Heart left ventricle (tissue), 16 donors: ENCODE data around the gene DKK3. TPM values are rescaled to one million over a fixed set of nuclear protein-coding genes. Genes with fewer than 3 reads are reported as not detected.

Experiments used
- ATAC-seq, 4 donors: fragments of 200-7000 bp; cut with Tn5 transposase; one replicate each; pipeline ENCODE4 v1.9.1; 2020 to 2022; ENCODE audit warnings: moderate library complexity in 4 of 4, mild to moderate bottlenecking in 3 of 4, moderate number of reproducible peaks in 1 of 4
- DNase-seq, 5 donors: peaks; one replicate each; pipeline ENCODE4 v3.0.0-alpha.2; 2020
- H3K27ac ChIP-seq, 12 donors: fragments of 200-600 bp; sonication (generic) in 4 of 12; one replicate each; pipeline versions ENCODE4 v1.5.0 to v1.8.0; 2016 to 2022; ENCODE audit warnings: mild to moderate bottlenecking in 2 of 12
- H3K27me3 ChIP-seq, 9 donors: fragments of 200-600 bp; sonication (generic) in 2 of 9; one replicate each; pipeline versions ENCODE4 v1.5.1 to v1.8.0; 2016 to 2022; ENCODE audit warnings: mild to moderate bottlenecking in 3 of 9
- H3K36me3 ChIP-seq, 9 donors: fragments of 200-600 bp; sonication (generic) in 2 of 9; one replicate each; pipeline versions ENCODE4 v1.5.0 to v1.8.0; 2018 to 2022; ENCODE audit warnings: mild to moderate bottlenecking in 2 of 9
- H3K4me1 ChIP-seq, 12 donors: fragments of 200-600 bp; sonication (generic) in 4 of 12; one replicate each; pipeline versions ENCODE4 v1.5.0 to v1.8.0; 2016 to 2022; ENCODE audit warnings: mild to moderate bottlenecking in 3 of 12
- H3K4me3 ChIP-seq, 12 donors: fragments of 200-600 bp; sonication (generic) in 4 of 12; one replicate each; pipeline versions ENCODE4 v1.5.0 to v1.8.0; 2017 to 2022; ENCODE audit warnings: mild to moderate bottlenecking in 9 of 12, moderate library complexity in 4 of 12
- H3K9me3 ChIP-seq, 12 donors: fragments of 200-600 bp; sonication (generic) in 4 of 12; one replicate each; pipeline versions ENCODE4 v1.5.0 to v1.8.0; 2016 to 2022; ENCODE audit warnings: mild to moderate bottlenecking in 1 of 12
- CTCF ChIP-seq, 12 donors: fragments of 200-600 bp; sonication (generic) in 4 of 12; IDR thresholded peaks; one replicate each; pipeline versions ENCODE4 v1.5.0 to v1.8.0; 2018 to 2022; ENCODE audit warnings: antibody characterized with exemption in 12 of 12, mild to moderate bottlenecking in 5 of 12
- POLR2A ChIP-seq, 2 donors: fragments of 450-650 bp; IDR thresholded peaks; one replicate each; pipeline ENCODE4 v1.6.1; 2017; ENCODE audit warnings: antibody characterized with exemption in 2 of 2, mild to moderate bottlenecking in 2 of 2, moderate library complexity in 2 of 2
- WGBS, 4 donors: extraction: QIAGEN DNeasy Blood & Tissue Kit in 2 of 4; methylation state at CpG; one replicate each; pipeline versions ENCODE4 v1.1.5 to v1.1.7; 2013 to 2018; 5-methylcytosine and 5-hydroxymethylcytosine counted together
- intact Hi-C, 10 donors: fragments of 100-400 bp; cut with DNase I; formaldehyde crosslinking; loops; one replicate each; pipeline versions ENCODE4 v1.11.1 to v1.14.2; 2022
- polyA plus RNA-seq, 2 donors: library from polyadenylated mRNA; stranded (reverse); fragments of 200-250 nt; gene quantifications; one replicate each; pipeline ENCODE4 v1.2.3, GENCODE V29; 2013
- total RNA-seq, 9 donors: library from RNA; depleted of rRNA in 2 of 9; stranded (reverse); fragments of >200 nt in 2 of 9; fragmentation: NEBNext Ultra II Directional in 3 of 9; extraction: Animal tissue kit (Norgen Biotek cat#: 25700) in 3 of 9; gene quantifications; one replicate each; pipeline versions ENCODE4 v1.1.0 to v1.2.4, GENCODE V29; 2016 to 2023
- donor health status: ischemic (EF 13 %, LVEDD 7.1; RV severe dilation, severe dysfunction).
- donor health status: healthy with polysubstance abuse.
- donor health status: DM: no; HTN: yes; CAD: no.
- donor health status: DM: no; HTN: no; CAD: no.
- donor health status: ischemic (EF 25% LVEDD 6.9; RV normal size, moderate dysfunction).
- donor health status: ischemic (EF 25% LVEDD 5.7; RV mildly dilated, moderate dysfunction).
- donor health status: healthy.
- donor health status: DM: yes; HTN: yes; CAD: no.
- donor health status: ischemic (EF 35%, LVEDD 5.7; RV mildly dilated, moderate dysfunction).
- donor health status: nonischemic (EF 11% LVEDD 7.7; RV severe dilation, severe dysfunction).
- donor health status: DM: yes; HTN: yes; CAD: no.
- donor health status: PGD.
- donor health status: ischemic (EF 29% LVEDD 5.4; RV normal size, mild dysfunction).
- donor health status: nonischemic (EF 23%, LVEDD 6.1; RV moderate dilation, normal function).

Gene DKK3
- total and polyA plus RNA-seq, 11 donors: 117 to 851 (median 707) TPM

DNA sequence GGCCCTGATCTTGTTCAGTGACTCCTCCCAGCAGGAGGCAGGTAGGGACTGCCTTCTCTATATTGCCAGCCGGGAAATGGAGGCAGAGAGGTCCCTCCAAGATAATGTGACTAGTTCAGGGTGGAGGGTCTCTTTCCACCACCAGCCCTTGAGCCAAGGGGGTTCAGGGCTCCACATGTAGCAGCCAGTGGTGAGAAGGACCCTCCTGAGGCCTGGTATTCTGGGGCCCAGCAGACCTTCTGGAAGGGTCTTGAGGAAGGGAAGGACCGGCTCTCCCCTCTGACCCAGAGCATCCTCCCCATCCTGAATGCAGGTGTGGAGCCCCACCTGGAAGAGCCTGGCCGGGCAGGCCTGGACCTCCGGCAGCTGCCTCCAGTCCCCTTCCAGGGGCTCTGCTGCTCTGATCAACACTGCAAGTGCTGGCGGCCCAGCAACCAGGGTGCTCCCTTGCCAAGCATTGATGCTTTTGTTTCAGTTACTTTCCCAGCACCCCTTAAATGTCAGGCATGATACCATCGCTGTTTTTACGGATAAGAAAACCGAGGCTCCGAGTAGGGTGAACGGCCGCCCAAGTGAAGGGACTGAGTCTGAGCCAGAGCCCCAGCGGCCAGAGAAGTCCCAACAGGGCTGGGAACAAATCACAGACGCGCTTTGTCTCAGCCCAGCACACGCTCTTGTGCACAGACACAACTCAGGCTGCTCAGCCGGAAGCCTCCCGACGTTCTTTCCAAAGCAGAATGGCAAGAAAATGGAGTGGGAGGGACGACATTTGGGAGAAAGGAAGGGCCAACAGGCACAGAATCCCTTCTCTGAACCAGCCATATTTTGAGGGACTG, 38.8 kb downstream of the DKK3 start:
- Histone ChIP-seq H3K9me3 (no peaks in the 10 kb centered on the region), H3K4me3 (no peak overlapping the region), H3K4me1 (peaks cover 4 to 96% (median 60%) of the 10 kb centered on the region in 12 donors), H3K36me3 (peaks cover 0 to 14% (median 0%) of the 10 kb centered on the region in 9 donors), H3K27me3 (no peaks in the 10 kb centered on the region), H3K27ac (peak overlapping the region in 10 of 12 donors; percentile 15 to 71 (median 44))
- TF ChIP-seq POLR2A (IDR thresholded peaks at IDR 0.05) (no peak), CTCF (IDR thresholded peaks at IDR 0.05) (peak in 1 of 12 donors; percentile 11)
- ATAC-seq (no peak), DNase-seq (peak in 2 of 5 donors; percentile 36 to 60)
- intact Hi-C loops: loop anchor here in 6 of 10 donors (5.0 to 10.0 kb wide), 5 partner anchors 38 to 75 kb away; partner anchors contain the start of gene DKK3 (in 2 of the 6)
- 68 to 82% (median 75%) methylated on average over 17 to 19 of the region's 19 CpGs for WGBS, 4 donors

DNA sequence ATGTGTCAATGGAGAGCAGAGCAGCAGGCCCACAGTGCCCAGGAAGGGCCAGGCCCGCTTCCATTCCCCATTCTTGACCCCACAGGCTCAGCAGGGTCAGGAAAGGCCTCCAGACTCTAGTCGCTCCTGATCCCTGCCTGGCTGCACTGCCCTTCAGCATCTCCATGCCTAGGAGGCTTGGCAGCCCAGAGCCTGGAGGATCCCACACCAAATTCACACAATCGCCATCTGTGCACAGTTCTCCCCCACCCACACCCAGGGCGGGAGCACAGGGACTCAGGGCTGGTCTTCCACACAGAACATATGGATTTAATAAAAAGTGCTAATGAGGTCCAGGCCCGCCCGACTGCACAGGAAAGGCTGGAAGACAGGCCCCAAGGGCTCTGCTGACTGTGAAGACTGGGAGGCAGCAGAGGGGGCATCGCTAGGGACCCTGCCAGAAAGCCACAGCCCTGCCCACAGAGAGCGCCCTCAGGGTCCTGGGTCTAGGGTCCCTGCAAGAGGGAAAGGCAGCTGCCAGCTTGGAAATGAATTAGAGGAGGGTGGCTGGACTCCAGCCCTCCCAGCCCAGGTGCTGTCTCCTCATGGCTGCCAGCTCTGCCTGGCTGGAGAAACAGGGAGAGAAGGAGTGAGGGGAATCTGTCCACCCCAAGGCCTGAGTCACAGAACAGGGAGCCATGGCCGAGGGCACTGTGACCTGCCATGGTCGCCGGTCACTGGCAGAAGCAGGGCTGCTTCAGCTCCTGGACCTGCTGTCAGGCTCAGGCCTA, 39.7 kb downstream of the DKK3 start:
- DNase-seq (no peak), ATAC-seq (no peak)
- peak overlapping the region in 9 of 12 donors; percentile 19 to 71 (median 44) for H3K27ac ChIP-seq
- intact Hi-C loops: loop anchor here in 2 of 10 donors (5.0 kb wide), 2 partner anchors 59 to 74 kb away; no protein-coding TSS in a partner anchor
- WGBS, 4 donors: 76 to 94% (median 85%) methylated on average over 5 to 11 of the region's 11 CpGs
- H3K27me3 ChIP-seq: no peaks in the 10 kb centered on the region
- no peaks in the 10 kb centered on the region for H3K9me3 ChIP-seq
- no peak for TF ChIP-seq CTCF (IDR thresholded peaks at IDR 0.05)
- no peak for TF ChIP-seq POLR2A (IDR thresholded peaks at IDR 0.05)
- no peak overlapping the region for H3K4me3 ChIP-seq
- H3K4me1 ChIP-seq: peaks cover 4 to 94% (median 57%) of the 10 kb centered on the region in 12 donors
- H3K36me3 ChIP-seq: peaks cover 0 to 18% (median 0%) of the 10 kb centered on the region in 9 donors

- peak overlapping the region in 9 of 12 donors; percentile 10 to 71 (median 44) for H3K27ac ChIP-seq
- H3K4me1 ChIP-seq: peaks cover under 1 to 94% (median 51%) of the 10 kb centered on the region in 12 donors
- intact Hi-C loops: loop anchor here in 2 of 10 donors (5.0 kb wide), 2 partner anchors 59 to 74 kb away; no protein-coding TSS in a partner anchor
- TF ChIP-seq CTCF (IDR thresholded peaks at IDR 0.05): no peak
- no peak for TF ChIP-seq POLR2A (IDR thresholded peaks at IDR 0.05)
- H3K27me3 ChIP-seq: no peaks in the 10 kb centered on the region
- H3K4me3 ChIP-seq: no peak overlapping the region
- DNase-seq: no peak
- no peak for ATAC-seq
- 87 to 94% (median 92%) methylated on average over 7 to 11 of the region's 11 CpGs for WGBS, 4 donors
- H3K9me3 ChIP-seq: no peaks in the 10 kb centered on the region
- peaks cover 0 to 21% (median 2%) of the 10 kb centered on the region in 9 donors for H3K36me3 ChIP-seq
Measured at GRCh38 chr11:11967669-11968510, 40.5 kb downstream of the DKK3 start.
